Lower lobe of right lung (tissue), 2 donors: ENCODE measurements around the gene FRAT1. TPM values are rescaled to one million over a fixed set of nuclear protein-coding genes. Genes with fewer than 3 reads are reported as not detected.
A peak's percentile ranks its signal among the peaks of the same experiment; 100 is the strongest.

Source experiments
- ATAC-seq, 2 donors: fragments of 200-7000 bp; cut with Tn5 transposase; one replicate each; pipeline ENCODE4 v1.9.1; 2020 to 2022; ENCODE audit warnings: mild to moderate bottlenecking in 2 of 2, moderate library complexity in 2 of 2
- DNase-seq: peaks from one replicate; pipeline ENCODE4 v3.0.0-alpha.2; 2020
- H3K27ac ChIP-seq: fragments of 200-600 bp; one replicate; pipeline ENCODE4 v1.8.0; 2022
- H3K27me3 ChIP-seq: fragments of 200-600 bp; one replicate; pipeline ENCODE4 v1.8.0; 2022; ENCODE audit warnings: low read depth
- H3K36me3 ChIP-seq: fragments of 200-600 bp; one replicate; pipeline ENCODE4 v1.8.0; 2022; ENCODE audit warnings: mild to moderate bottlenecking
- H3K4me1 ChIP-seq: fragments of 200-600 bp; one replicate; pipeline ENCODE4 v1.8.0; 2022
- H3K4me3 ChIP-seq: fragments of 200-600 bp; one replicate; pipeline ENCODE4 v1.8.0; 2022; ENCODE audit warnings: mild to moderate bottlenecking
- H3K9me3 ChIP-seq: fragments of 200-600 bp; one replicate; pipeline ENCODE4 v1.8.0; 2022
- intact Hi-C: fragments of 100-400 bp; cut with DNase I; formaldehyde crosslinking; loops from one replicate; pipeline ENCODE4 v1.11.0; 2022
- total RNA-seq: library from RNA; stranded (reverse); fragmentation: NEBNext Ultra II Directional; extraction: Animal tissue kit (Norgen Biotek cat#: 25700); gene quantifications from one replicate; pipeline ENCODE4 v1.2.1, GENCODE V29; 2021
- TF ChIP-seq, protein P1 (sequence below): fragments of 200-600 bp; IDR thresholded peaks from one replicate; pipeline ENCODE4 v1.8.0; 2022; ENCODE audit warnings: antibody characterized with exemption, mild to moderate bottlenecking
- donor health status: DM: no; HTN: yes; CAD: no; lungs with severe emphysema.

The FRAT1 gene
- total RNA-seq, 1 donor from 2014 or later: 15.1 TPM

GRCh38 chr10:97314671-97315070 is 4.4 kb upstream of the FRAT1 start:
- ATAC-seq (no peak), DNase-seq (no peak)
- TF ChIP-seq, protein P1, sequence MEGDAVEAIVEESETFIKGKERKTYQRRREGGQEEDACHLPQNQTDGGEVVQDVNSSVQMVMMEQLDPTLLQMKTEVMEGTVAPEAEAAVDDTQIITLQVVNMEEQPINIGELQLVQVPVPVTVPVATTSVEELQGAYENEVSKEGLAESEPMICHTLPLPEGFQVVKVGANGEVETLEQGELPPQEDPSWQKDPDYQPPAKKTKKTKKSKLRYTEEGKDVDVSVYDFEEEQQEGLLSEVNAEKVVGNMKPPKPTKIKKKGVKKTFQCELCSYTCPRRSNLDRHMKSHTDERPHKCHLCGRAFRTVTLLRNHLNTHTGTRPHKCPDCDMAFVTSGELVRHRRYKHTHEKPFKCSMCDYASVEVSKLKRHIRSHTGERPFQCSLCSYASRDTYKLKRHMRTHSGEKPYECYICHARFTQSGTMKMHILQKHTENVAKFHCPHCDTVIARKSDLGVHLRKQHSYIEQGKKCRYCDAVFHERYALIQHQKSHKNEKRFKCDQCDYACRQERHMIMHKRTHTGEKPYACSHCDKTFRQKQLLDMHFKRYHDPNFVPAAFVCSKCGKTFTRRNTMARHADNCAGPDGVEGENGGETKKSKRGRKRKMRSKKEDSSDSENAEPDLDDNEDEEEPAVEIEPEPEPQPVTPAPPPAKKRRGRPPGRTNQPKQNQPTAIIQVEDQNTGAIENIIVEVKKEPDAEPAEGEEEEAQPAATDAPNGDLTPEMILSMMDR: no peak
- H3K27ac ChIP-seq: no peak overlapping the region
- H3K4me1 ChIP-seq: peaks cover 5% of the 10 kb centered on the region
- no peaks in the 10 kb centered on the region for H3K27me3 ChIP-seq
- no peaks in the 10 kb centered on the region for H3K36me3 ChIP-seq
- no peak overlapping the region for H3K4me3 ChIP-seq
- no peaks in the 10 kb centered on the region for H3K9me3 ChIP-seq
- intact Hi-C loops: no loop called here

DNA sequence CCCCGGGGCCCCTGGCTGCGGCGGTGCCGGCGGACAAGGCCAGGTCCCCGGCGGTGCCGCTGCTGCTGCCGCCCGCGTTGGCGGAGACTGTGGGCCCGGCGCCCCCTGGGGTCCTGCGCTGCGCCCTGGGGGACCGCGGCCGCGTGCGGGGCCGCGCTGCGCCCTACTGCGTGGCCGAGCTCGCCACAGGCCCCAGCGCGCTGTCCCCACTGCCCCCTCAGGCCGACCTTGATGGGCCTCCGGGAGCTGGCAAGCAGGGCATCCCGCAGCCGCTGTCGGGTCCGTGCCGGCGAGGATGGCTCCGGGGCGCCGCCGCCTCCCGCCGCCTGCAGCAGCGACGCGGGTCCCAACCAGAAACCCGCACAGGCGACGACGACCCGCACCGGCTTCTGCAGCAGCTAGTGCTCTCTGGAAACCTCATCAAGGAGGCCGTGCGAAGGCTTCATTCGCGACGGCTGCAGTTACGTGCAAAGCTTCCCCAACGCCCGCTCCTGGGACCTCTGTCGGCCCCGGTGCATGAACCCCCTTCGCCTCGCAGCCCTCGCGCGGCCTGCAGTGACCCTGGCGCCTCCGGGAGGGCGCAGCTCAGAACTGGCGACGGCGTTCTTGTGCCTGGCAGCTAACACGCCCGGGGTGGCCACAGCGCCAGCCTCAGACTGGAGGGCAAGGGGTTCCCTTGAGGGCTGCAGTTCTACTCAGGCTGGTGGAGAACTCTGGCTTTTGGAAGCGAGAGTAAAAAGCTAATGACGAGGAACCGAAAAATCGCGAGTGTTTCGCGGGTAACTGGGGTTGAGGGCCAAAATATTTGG is 804 bp downstream of the FRAT1 start:
- H3K27me3 ChIP-seq: no peaks in the 10 kb centered on the region
- ATAC-seq (peak; percentile 62 to 67), DNase-seq (peak; percentile 84)
- TF ChIP-seq, protein P1: no peak
- H3K4me3 ChIP-seq: peak overlapping the region; percentile 79
- peak overlapping the region; percentile 99 for H3K27ac ChIP-seq
- intact Hi-C loops: no loop called here
- H3K36me3 ChIP-seq: no peaks in the 10 kb centered on the region
- peaks cover 39% of the 10 kb centered on the region for H3K4me1 ChIP-seq
- H3K9me3 ChIP-seq: no peaks in the 10 kb centered on the region

DNA sequence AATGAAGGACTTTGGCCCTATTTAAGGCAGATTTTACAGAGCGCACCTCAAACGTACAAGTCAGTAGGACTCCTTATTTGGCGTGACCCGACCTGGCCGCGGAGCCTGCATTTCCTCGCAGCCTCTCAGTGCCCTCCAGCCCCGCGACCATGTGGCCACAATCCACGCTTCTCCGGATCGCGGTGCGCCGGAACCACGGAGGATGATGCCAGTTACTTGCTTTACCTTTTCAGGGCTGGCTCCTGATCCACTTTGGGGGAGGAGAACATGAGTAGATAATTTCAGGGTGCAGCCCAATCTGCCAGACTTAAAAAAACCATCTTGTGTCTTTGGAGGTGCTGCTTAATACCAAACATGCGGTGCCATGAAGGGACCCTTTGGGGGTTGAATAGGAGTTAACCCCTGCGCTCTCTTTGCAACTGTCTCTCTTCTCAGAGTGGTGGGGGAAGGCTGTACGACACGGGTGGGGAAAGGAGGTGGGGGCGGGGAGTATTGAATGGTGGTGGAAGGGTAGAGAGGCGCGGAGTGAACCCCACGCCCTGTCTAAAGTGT is 1.5 kb downstream of the FRAT1 start:
- Histone ChIP-seq H3K9me3 (no peaks in the 10 kb centered on the region), H3K36me3 (no peaks in the 10 kb centered on the region), H3K27ac (peak overlapping the region; percentile 99), H3K4me3 (peak overlapping the region; percentile 79), H3K27me3 (no peaks in the 10 kb centered on the region), H3K4me1 (peaks cover 39% of the 10 kb centered on the region)
- peak; percentile 3 to 4 for ATAC-seq
- intact Hi-C loops: no loop called here
- TF ChIP-seq, protein P1: no peak
- peak; percentile 60 for DNase-seq

DNA sequence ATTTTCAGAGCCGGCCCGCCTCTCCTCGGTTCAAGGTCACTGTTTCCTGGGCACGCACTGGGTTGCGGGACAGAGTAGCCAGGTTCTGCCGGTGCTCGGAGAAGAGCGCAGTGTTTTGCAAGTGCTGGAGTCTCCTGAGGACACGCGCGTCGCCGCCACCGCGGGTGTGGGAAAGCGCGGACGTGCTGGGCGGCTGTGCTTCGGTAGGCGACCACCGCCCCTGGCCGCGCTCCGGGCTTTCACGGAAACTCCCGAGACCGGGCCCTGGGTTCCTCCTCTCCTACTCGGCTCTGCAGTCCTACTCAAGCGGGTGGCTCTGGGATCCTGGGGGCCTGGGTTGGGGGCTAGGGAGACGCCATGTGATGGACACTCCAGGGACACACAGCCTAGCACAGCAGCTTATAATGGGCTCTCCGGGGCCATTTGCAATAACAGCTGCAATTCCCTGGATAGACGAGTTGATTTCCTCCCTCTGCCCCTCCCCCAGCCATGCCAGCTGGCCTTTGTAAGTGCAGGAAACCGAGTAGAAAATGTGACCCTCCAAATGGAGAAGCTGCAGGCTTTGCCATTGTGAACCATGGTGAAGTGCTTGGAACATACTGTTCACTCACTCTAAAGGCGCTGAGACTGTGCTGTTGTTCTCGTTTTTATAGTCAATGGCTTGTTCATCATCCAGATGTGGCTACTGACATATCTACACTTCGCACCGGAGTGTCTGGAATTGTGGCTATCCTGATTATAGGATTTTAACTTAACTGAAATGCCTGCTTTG is 2.1 kb downstream of the FRAT1 start:
- ATAC-seq: peak in 1 of 2 donors; percentile 22
- H3K27ac ChIP-seq: peak overlapping the region; percentile 99
- peak overlapping the region; percentile 79 for H3K4me3 ChIP-seq
- intact Hi-C loops: no loop called here
- peak; percentile 73 for DNase-seq
- TF ChIP-seq, protein P1: no peak
- H3K9me3 ChIP-seq: no peaks in the 10 kb centered on the region
- peaks cover 39% of the 10 kb centered on the region for H3K4me1 ChIP-seq
- no peaks in the 10 kb centered on the region for H3K36me3 ChIP-seq
- H3K27me3 ChIP-seq: no peaks in the 10 kb centered on the region

GRCh38 chr10:97321804-97322190 is 2.7 kb downstream of the FRAT1 start:
- intact Hi-C loops: no loop called here
- DNase-seq: no peak
- no peaks in the 10 kb centered on the region for H3K36me3 ChIP-seq
- no peak for ATAC-seq
- peaks cover 40% of the 10 kb centered on the region for H3K4me1 ChIP-seq
- no peaks in the 10 kb centered on the region for H3K9me3 ChIP-seq
- TF ChIP-seq, protein P1: no peak
- H3K4me3 ChIP-seq: peak overlapping the region; percentile 79
- H3K27me3 ChIP-seq: no peaks in the 10 kb centered on the region
- peak overlapping the region; percentile 99 for H3K27ac ChIP-seq
